GM18951 (cell line): ENCODE results near the gene EIF3I.
A peak's percentile ranks its signal among the peaks of the same experiment; 100 is the strongest.

Experiments
- POLR2A ChIP-seq: IDR thresholded peaks from 4 replicates; pipeline ENCODE4 v1.6.1; 2011; ENCODE audit warnings: mild to moderate bottlenecking; ENCODE audit not compliant: insufficient read length, insufficient read depth; ENCODE audit errors: extremely low read depth
- in situ Hi-C: fragments of 300-500 bp; cut with MboI; formaldehyde crosslinking; loops from one replicate; pipeline ENCODE4 v1.12.0; 2022; ENCODE audit warnings: low sequenced_read_pairs, mixed read lengths, inconsistent platforms; ENCODE audit not compliant: unreplicated experiment

Gene EIF3I

GRCh38 chr1:32231843-32232432 lies 9.7 kb downstream of the EIF3I start:
- TF ChIP-seq POLR2A, result no peak
- in situ Hi-C loops, result loop anchor here (5.0 kb wide), 1 partner anchor 85 kb away; no protein-coding TSS in a partner anchor

GRCh38 chr1:32232558-32233304 lies 10.5 kb downstream of the EIF3I start:
- in situ Hi-C loops, result loop anchor here (5.0 kb wide), 1 partner anchor 85 kb away; no protein-coding TSS in a partner anchor
- TF ChIP-seq POLR2A, result no peak

- in situ Hi-C loops, result loop anchor here (5.0 kb wide), 1 partner anchor 83 kb away; no protein-coding TSS in a partner anchor
Observed at GRCh38 chr1:32234792-32235191, 12.6 kb downstream of the EIF3I start.

GRCh38 chr1:32239337-32239736 lies 17.1 kb downstream of the EIF3I start:
- TF ChIP-seq POLR2A, result no peak
- in situ Hi-C loops, result no loop called here

More at GRCh38 chr1:32234792-32235191, 12.6 kb downstream of the EIF3I start:
- no peak for TF ChIP-seq POLR2A

GRCh38 chr1:32239790-32240139 lies 17.6 kb downstream of the EIF3I start:
- in situ Hi-C loops, result no loop called here

GRCh38 chr1:32240140-32240951 lies 18.1 kb downstream of the EIF3I start:
- no peak for TF ChIP-seq POLR2A
- in situ Hi-C loops, result no loop called here

More at GRCh38 chr1:32239790-32240139, 17.6 kb downstream of the EIF3I start:
- TF ChIP-seq POLR2A, result no peak

GRCh38 chr1:32241001-32241763 lies 19.0 kb downstream of the EIF3I start:
- peak; percentile 47 for TF ChIP-seq POLR2A
- in situ Hi-C loops, result no loop called here

GRCh38 chr1:32242341-32242851 lies 20.2 kb downstream of the EIF3I start:
- no peak for TF ChIP-seq POLR2A
- in situ Hi-C loops, result no loop called here

- in situ Hi-C loops, result no loop called here
- TF ChIP-seq POLR2A, result no peak
Observed at GRCh38 chr1:32246888-32247273, 24.7 kb downstream of the EIF3I start, which contains the start of gene FAM167B. Gene FAM167B, plus strand, starts transcription at chr1:32247222. Its CDS starts 200 bp downstream, at chr1:32247422.

GRCh38 chr1:32247452-32247851 lies 25.2 kb downstream of the EIF3I start:
- in situ Hi-C loops, result no loop called here
- TF ChIP-seq POLR2A, result no peak

GRCh38 chr1:32247983-32248889 lies 26.0 kb downstream of the EIF3I start:
- peak; percentile 41 for TF ChIP-seq POLR2A
- in situ Hi-C loops, result no loop called here
